ENCODE results near the gene UBFD1. TPM values are rescaled to one million over a fixed set of nuclear protein-coding genes. Genes with fewer than 3 reads are reported as not detected.

UBFD1 gene
- total and polyA plus RNA-seq, 2 of the 8 experiments (the other 6 are each of a cell fraction or from before 2014, with no cell fraction given): 66.3 to 106 TPM

GRCh38 chr16:23562505-23562904 is 5.0 kb downstream of the UBFD1 start (continued):
- TF ChIP-seq SIX5 (IDR thresholded peaks at IDR 0.05; ENCODE audit: low read depth, low read length): no peak
- no peak for TF ChIP-seq SUZ12 (IDR thresholded peaks at IDR 0.05; ENCODE audit: low read length)
- TF ChIP-seq TBP (IDR thresholded peaks at IDR 0.05; ENCODE audit: low read depth, low read length): no peak

Data from H1 (cell line).